ENCODE results near the gene FOSL2. TPM values are rescaled to one million over a fixed set of nuclear protein-coding genes. Genes with fewer than 3 reads are reported as not detected.

The FOSL2 gene
- polyA plus RNA-seq, 1 of the 3 experiments (the other 2 are of a cell fraction) = 41.7 TPM

DNA sequence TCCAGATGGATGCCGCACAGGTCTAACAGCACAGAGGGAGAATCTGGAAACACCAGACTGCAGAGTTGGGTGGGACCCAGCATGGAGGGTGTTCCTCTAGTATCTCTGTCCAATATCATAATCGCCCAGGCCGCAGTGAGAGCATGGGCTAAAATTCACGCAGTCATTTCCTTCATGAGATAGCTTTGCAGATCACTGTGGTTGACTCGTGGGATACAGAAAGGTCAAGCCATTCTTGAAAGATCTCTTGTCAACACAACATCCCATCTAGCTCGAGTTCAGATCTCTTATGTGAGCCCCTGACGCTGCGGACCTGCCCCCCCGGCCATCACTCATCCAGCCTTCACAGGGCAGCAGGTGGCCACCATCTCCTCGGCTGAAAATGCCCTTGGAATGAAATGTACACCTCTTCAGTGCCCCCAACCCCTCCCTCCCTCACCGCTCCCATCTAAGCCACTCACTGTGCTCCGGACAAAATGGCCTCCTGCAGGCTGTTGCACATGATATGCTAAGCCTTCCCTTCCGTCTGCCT is 45.9 kb downstream of the FOSL2 start:
- no peak overlapping the region for H3K9ac ChIP-seq
- no peaks in the 10 kb centered on the region for H3K9me3 ChIP-seq
- H3K79me2 ChIP-seq (ENCODE audit: insufficient read depth) = no peaks in the 10 kb centered on the region
- DNase-seq = no peak
- ChIA-PET CTCF (interaction anchor here (1.3 kb wide), 1 partner anchor 14 kb away, joined by 6 read pairs; no protein-coding TSS in a partner anchor), POLR2A (no interaction called here)
- H3K4me2 ChIP-seq = no peak overlapping the region
- no peaks in the 10 kb centered on the region for H3K9me2 ChIP-seq
- H3K27ac ChIP-seq (ENCODE audit: low read depth in 2 of 2, low read length in 1 of 2) = no peak overlapping the region
- TF ChIP-seq RCOR1 (IDR thresholded peaks at IDR 0.05; ENCODE audit: low read length) = no peak
- TF ChIP-seq MEF2A (IDR thresholded peaks at IDR 0.05; ENCODE audit: borderline replicate concordance, low read depth) = no peak
- TF ChIP-seq TAF1 (IDR thresholded peaks at IDR 0.05; ENCODE audit: borderline replicate concordance, low read depth, low read length) = no peak
- no peak for TF ChIP-seq CHD2 (IDR thresholded peaks at IDR 0.05; ENCODE audit: low read length, partially characterized antibody)
- TF ChIP-seq JUND (IDR thresholded peaks at IDR 0.05) = no peak
- H3K27me3 ChIP-seq (ENCODE audit: insufficient read depth) = no peaks in the 10 kb centered on the region
- H3K4me1 ChIP-seq (ENCODE audit: control insufficient read depth in 1 of 2, insufficient read depth in 2 of 2, low read depth in 1 of 2, low read length in 1 of 2) = peaks cover 0 to 7% of the 10 kb centered on the region in 2 experiments; a peak in 1 of 4 replicates
- no peaks in the 10 kb centered on the region for H3F3A ChIP-seq (replicated peaks; ENCODE audit: insufficient read depth)
- H4K20me1 ChIP-seq (ENCODE audit: insufficient read depth) = no peaks in the 10 kb centered on the region
- H3K36me3 ChIP-seq (replicated peaks in 1 of 2; ENCODE audit: control insufficient read depth in 1 of 2, insufficient read depth in 2 of 2, low read length in 1 of 2) = no peaks in the 10 kb centered on the region
- WGBS (ENCODE audit: low lambda C conversion rate) = 87% methylated on average over 13 of the region's 13 CpGs
- H3K4me3 ChIP-seq (ENCODE audit: low read depth in 2 of 2, low read length in 1 of 2) = no peak overlapping the region
- H2AFZ ChIP-seq (ENCODE audit: low read depth) = no peak overlapping the region

DNA sequence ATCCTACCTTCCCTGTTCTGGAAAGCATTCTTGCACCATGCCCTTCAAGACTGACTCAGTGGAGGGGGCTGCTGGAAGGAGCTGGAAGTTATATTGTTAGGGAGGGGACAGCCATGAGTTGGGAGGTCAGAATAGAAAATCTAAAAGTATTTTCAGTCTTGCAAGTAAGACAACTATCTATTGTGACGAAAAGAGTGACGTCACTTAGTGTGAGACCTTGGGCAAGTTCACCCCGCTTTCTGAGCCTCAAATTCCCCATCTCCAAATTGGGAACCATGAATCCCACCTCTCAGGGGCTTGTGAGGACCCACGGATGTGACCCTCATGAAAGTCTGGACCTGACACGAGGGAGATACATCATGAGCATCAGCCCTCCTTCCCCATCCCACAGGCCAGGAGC is 46.5 kb downstream of the FOSL2 start:
- H3K9me3 ChIP-seq = no peaks in the 10 kb centered on the region
- no peak for TF ChIP-seq EZH2phosphoT487 (IDR thresholded peaks at IDR 0.05; ENCODE audit: borderline replicate concordance, low read depth)
- TF ChIP-seq GABPA (IDR thresholded peaks at IDR 0.05; ENCODE audit: low read depth) = no peak
- TF ChIP-seq RAD21 (IDR thresholded peaks at IDR 0.05; ENCODE audit: low read length) = no peak
- H3K4me2 ChIP-seq = no peak overlapping the region
- WGBS (ENCODE audit: low lambda C conversion rate) = 77% methylated on average over 5 of the region's 5 CpGs
- no peaks in the 10 kb centered on the region for H3K27me3 ChIP-seq (ENCODE audit: insufficient read depth)
- H3F3A ChIP-seq (replicated peaks; ENCODE audit: insufficient read depth) = no peaks in the 10 kb centered on the region
- H3K27ac ChIP-seq (ENCODE audit: low read depth in 2 of 2, low read length in 1 of 2) = no peak overlapping the region
- POLR2A ChIA-PET = no interaction called here
- no peak overlapping the region for H3K9ac ChIP-seq
- H3K4me1 ChIP-seq (ENCODE audit: control insufficient read depth in 1 of 2, insufficient read depth in 2 of 2, low read depth in 1 of 2, low read length in 1 of 2) = peaks cover 0 to 7% of the 10 kb centered on the region in 2 experiments; a peak in 1 of 4 replicates
- H3K9me2 ChIP-seq = no peaks in the 10 kb centered on the region
- CTCF ChIA-PET = interaction anchor here (1.2 to 1.3 kb wide), 2 partner anchors 11 to 14 kb away, joined by 5 to 6 read pairs; no protein-coding TSS in a partner anchor
- H3K79me2 ChIP-seq (ENCODE audit: insufficient read depth) = no peaks in the 10 kb centered on the region
- no peaks in the 10 kb centered on the region for H4K20me1 ChIP-seq (ENCODE audit: insufficient read depth)
- H2AFZ ChIP-seq (ENCODE audit: low read depth) = no peak overlapping the region
- no peaks in the 10 kb centered on the region for H3K36me3 ChIP-seq (replicated peaks in 1 of 2; ENCODE audit: control insufficient read depth in 1 of 2, insufficient read depth in 2 of 2, low read length in 1 of 2)
- no peak for DNase-seq
- H3K4me3 ChIP-seq (ENCODE audit: low read depth in 2 of 2, low read length in 1 of 2) = no peak overlapping the region

DNA sequence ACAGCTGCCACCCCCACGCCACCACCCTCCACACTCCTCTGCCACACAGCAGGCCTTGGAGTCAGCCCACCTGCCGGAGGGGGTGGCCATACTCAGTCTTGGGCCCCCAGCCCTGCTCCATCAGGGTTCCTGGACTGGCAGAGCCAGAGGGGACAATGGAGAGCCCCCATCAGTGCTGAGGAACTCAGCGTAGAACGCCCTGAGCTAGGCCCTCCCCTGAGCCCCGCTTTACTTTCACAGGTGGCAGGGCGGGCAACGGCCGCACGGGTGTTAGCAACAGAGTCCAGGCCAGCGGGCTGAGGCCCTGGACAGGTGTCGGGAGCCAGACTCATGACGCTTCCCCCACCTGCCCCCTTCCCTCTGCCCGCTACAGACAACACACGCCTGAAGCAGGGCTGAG is 47.1 kb downstream of the FOSL2 start:
- Histone ChIP-seq H3K4me1 (ENCODE audit: control insufficient read depth in 1 of 2, insufficient read depth in 2 of 2, low read depth in 1 of 2, low read length in 1 of 2) (peaks cover 0 to 7% of the 10 kb centered on the region in 2 experiments; a peak in 1 of 4 replicates), H3K9ac (no peak overlapping the region), H3F3A (replicated peaks; ENCODE audit: insufficient read depth) (no peaks in the 10 kb centered on the region), H3K27me3 (ENCODE audit: insufficient read depth) (no peaks in the 10 kb centered on the region), H4K20me1 (ENCODE audit: insufficient read depth) (no peaks in the 10 kb centered on the region), H3K36me3 (replicated peaks in 1 of 2; ENCODE audit: control insufficient read depth in 1 of 2, insufficient read depth in 2 of 2, low read length in 1 of 2) (no peaks in the 10 kb centered on the region), H3K4me3 (ENCODE audit: low read depth in 2 of 2, low read length in 1 of 2) (no peak overlapping the region), H3K4me2 (no peak overlapping the region), H3K79me2 (ENCODE audit: insufficient read depth) (no peaks in the 10 kb centered on the region), H3K27ac (ENCODE audit: low read depth in 2 of 2, low read length in 1 of 2) (no peak overlapping the region), H3K9me3 (no peaks in the 10 kb centered on the region), H2AFZ (ENCODE audit: low read depth) (no peak overlapping the region), H3K9me2 (no peaks in the 10 kb centered on the region)
- no peak for DNase-seq
- ChIA-PET POLR2A (no interaction called here), CTCF (interaction anchor here (1.2 to 1.3 kb wide), 2 partner anchors 12 to 715 kb away, joined by 3 to 5 read pairs; no protein-coding TSS in a partner anchor)
- 96% methylated on average over 14 of the region's 14 CpGs for WGBS (ENCODE audit: low lambda C conversion rate)
- TF ChIP-seq RFX5 (IDR thresholded peaks at IDR 0.05; ENCODE audit: low read length) = no peak
- no peak for TF ChIP-seq EP300 (IDR thresholded peaks at IDR 0.05; ENCODE audit: borderline replicate concordance in 1 of 2, low read depth in 1 of 2, low read length in 1 of 2)
- TF ChIP-seq, protein P1, sequence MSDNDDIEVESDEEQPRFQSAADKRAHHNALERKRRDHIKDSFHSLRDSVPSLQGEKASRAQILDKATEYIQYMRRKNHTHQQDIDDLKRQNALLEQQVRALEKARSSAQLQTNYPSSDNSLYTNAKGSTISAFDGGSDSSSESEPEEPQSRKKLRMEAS (IDR thresholded peaks at IDR 0.05; ENCODE audit: low read depth) = no peak
- no peak for TF ChIP-seq GATA2 (CRISPR knock-in tag; IDR thresholded peaks at IDR 0.05)
- no peak for TF ChIP-seq FOXM1 (IDR thresholded peaks at IDR 0.05; ENCODE audit: low read depth)
- TF ChIP-seq FOSL2 (IDR thresholded peaks at IDR 0.05; ENCODE audit: borderline replicate concordance, low read depth) = no peak
- TF ChIP-seq, protein P2, sequence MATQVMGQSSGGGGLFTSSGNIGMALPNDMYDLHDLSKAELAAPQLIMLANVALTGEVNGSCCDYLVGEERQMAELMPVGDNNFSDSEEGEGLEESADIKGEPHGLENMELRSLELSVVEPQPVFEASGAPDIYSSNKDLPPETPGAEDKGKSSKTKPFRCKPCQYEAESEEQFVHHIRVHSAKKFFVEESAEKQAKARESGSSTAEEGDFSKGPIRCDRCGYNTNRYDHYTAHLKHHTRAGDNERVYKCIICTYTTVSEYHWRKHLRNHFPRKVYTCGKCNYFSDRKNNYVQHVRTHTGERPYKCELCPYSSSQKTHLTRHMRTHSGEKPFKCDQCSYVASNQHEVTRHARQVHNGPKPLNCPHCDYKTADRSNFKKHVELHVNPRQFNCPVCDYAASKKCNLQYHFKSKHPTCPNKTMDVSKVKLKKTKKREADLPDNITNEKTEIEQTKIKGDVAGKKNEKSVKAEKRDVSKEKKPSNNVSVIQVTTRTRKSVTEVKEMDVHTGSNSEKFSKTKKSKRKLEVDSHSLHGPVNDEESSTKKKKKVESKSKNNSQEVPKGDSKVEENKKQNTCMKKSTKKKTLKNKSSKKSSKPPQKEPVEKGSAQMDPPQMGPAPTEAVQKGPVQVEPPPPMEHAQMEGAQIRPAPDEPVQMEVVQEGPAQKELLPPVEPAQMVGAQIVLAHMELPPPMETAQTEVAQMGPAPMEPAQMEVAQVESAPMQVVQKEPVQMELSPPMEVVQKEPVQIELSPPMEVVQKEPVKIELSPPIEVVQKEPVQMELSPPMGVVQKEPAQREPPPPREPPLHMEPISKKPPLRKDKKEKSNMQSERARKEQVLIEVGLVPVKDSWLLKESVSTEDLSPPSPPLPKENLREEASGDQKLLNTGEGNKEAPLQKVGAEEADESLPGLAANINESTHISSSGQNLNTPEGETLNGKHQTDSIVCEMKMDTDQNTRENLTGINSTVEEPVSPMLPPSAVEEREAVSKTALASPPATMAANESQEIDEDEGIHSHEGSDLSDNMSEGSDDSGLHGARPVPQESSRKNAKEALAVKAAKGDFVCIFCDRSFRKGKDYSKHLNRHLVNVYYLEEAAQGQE (IDR thresholded peaks at IDR 0.05; ENCODE audit: low read depth, low read length) = no peak
- TF ChIP-seq RXRA (IDR thresholded peaks at IDR 0.05; ENCODE audit: borderline replicate concordance, low read depth) = no peak
- TF ChIP-seq, protein P3, sequence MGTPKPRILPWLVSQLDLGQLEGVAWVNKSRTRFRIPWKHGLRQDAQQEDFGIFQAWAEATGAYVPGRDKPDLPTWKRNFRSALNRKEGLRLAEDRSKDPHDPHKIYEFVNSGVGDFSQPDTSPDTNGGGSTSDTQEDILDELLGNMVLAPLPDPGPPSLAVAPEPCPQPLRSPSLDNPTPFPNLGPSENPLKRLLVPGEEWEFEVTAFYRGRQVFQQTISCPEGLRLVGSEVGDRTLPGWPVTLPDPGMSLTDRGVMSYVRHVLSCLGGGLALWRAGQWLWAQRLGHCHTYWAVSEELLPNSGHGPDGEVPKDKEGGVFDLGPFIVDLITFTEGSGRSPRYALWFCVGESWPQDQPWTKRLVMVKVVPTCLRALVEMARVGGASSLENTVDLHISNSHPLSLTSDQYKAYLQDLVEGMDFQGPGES (IDR thresholded peaks at IDR 0.05; ENCODE audit: low read depth, low read length) = no peak
- TF ChIP-seq RCOR1 (IDR thresholded peaks at IDR 0.05; ENCODE audit: low read length) = no peak
- no peak for TF ChIP-seq CHD2 (IDR thresholded peaks at IDR 0.05; ENCODE audit: low read length, partially characterized antibody)
- no peak for TF ChIP-seq TEAD4 (IDR thresholded peaks at IDR 0.05; ENCODE audit: borderline replicate concordance, insufficient read depth)
